K562 (cell line): ENCODE data around the gene DYRK1A. TPM values are rescaled to one million over a fixed set of nuclear protein-coding genes. Genes with fewer than 3 reads are reported as not detected.
A peak's percentile ranks its signal among the peaks of the same experiment; 100 is the strongest.

Experiments used
- ATF7 ChIP-seq: fragments of 450-650 bp; IDR thresholded peaks from 2 replicates; pipeline ENCODE4 v1.7.1; 2014; ENCODE audit warnings: mild to moderate bottlenecking, moderate library complexity
- BCLAF1 ChIP-seq, 2 experiments: fragments of 450-650 bp in 1 of 2; IDR thresholded peaks; 2 replicates each; pipeline ENCODE4 v1.6.1; 2011 to 2017; ENCODE audit warnings: low read depth in 2 of 2, antibody characterized with exemption in 1 of 2, borderline replicate concordance in 1 of 2, low read length in 1 of 2, mild to moderate bottlenecking in 1 of 2, mixed read lengths in 1 of 2; ENCODE audit not compliant: control insufficient read depth in 1 of 2
- BRCA1 ChIP-seq, 2 experiments: fragments of 450-650 bp in 1 of 2; sonication (generic) in 1 of 2; formaldehyde crosslinking in 1 of 2; IDR thresholded peaks; 2 replicates each; pipeline versions ENCODE4 v1.5.0 to v1.6.1; 2017 to 2020; ENCODE audit warnings: mild to moderate bottlenecking in 1 of 2, missing genetic modification reagents in 1 of 2
- CC2D1A ChIP-seq: fragments of 450-650 bp; IDR thresholded peaks from 2 replicates; pipeline ENCODE4 v1.6.1; 2017; ENCODE audit warnings: mild to moderate bottlenecking
- CHCHD3 ChIP-seq: fragments of 250-450 bp; sonication (Bioruptor Pico); IDR thresholded peaks from 2 replicates; pipeline ENCODE4 v2.1.2; 2022; ENCODE audit warnings: mild to moderate bottlenecking
- CHD4 ChIP-seq: fragments of 200-600 bp; sonication (generic); IDR thresholded peaks from 3 replicates; pipeline ENCODE4 v1.6.1; 2012; ENCODE audit warnings: low read depth, mild to moderate bottlenecking, mixed read lengths, low read length, inconsistent platforms; ENCODE audit not compliant: insufficient read depth, insufficient replicate concordance, poor library complexity, severe bottlenecking
- EP400 ChIP-seq: fragments of 450-650 bp; IDR thresholded peaks from 2 replicates; pipeline ENCODE4 v1.6.1; 2017; ENCODE audit warnings: antibody characterized with exemption, mild to moderate bottlenecking, moderate library complexity
- HMG20A ChIP-seq: fragments of 450-650 bp; formaldehyde crosslinking; conservative IDR thresholded peaks from 2 replicates; pipeline ENCODE4 v1.4.0; 2020; ENCODE audit warnings: mild to moderate bottlenecking, mixed read lengths
- KDM1A ChIP-seq, 2 experiments: fragments of 450-650 bp; IDR thresholded peaks; 2 replicates each; pipeline ENCODE4 v1.6.1; 2016; ENCODE audit warnings: mild to moderate bottlenecking in 2 of 2
- LEF1 ChIP-seq: fragments of 450-650 bp; IDR thresholded peaks from 2 replicates; pipeline ENCODE4 v1.6.1; 2016; ENCODE audit warnings: mild to moderate bottlenecking
- MIER1 ChIP-seq: fragments of 450-650 bp; IDR thresholded peaks from 2 replicates; pipeline ENCODE4 v1.6.1; 2016; ENCODE audit warnings: antibody characterized with exemption, mild to moderate bottlenecking, low read depth
- MTA3 ChIP-seq: fragments of 450-650 bp; formaldehyde crosslinking; IDR thresholded peaks from 2 replicates; pipeline ENCODE4 v1.6.1; 2017; ENCODE audit warnings: mild to moderate bottlenecking, borderline replicate concordance
- MXI1 ChIP-seq: IDR thresholded peaks from 2 replicates; pipeline ENCODE4 v1.6.1; 2011; ENCODE audit warnings: low read depth, mild to moderate bottlenecking, improper control_type of control experiment, low read length
- NFE2 ChIP-seq: IDR thresholded peaks from 2 replicates; pipeline ENCODE4 v1.6.1; 2014; ENCODE audit warnings: antibody characterized with exemption, low read depth
- RHOXF2B ChIP-seq: fragments of 250-450 bp; sonication (Bioruptor Pico); conservative IDR thresholded peaks from 2 replicates; pipeline ENCODE4 v1.5.1; 2021
- SMAD4 ChIP-seq: fragments of 250-450 bp; sonication (Bioruptor Pico); conservative IDR thresholded peaks from 2 replicates; pipeline ENCODE4 v1.8.0; 2021; ENCODE audit warnings: inconsistent platforms, mild to moderate bottlenecking, moderate library complexity
- TAL1 ChIP-seq: fragments of 450-650 bp; IDR thresholded peaks from 2 replicates; pipeline ENCODE4 v1.6.1; 2016; ENCODE audit warnings: mild to moderate bottlenecking
- TCFL5 ChIP-seq: fragments of 250-450 bp; sonication (Bioruptor Pico); conservative IDR thresholded peaks from 2 replicates; pipeline ENCODE4 v1.6.1; 2021; ENCODE audit warnings: mild to moderate bottlenecking, moderate library complexity, matching md5 sums
- ZNF134 ChIP-seq: fragments of 250-450 bp; sonication (Bioruptor Pico); conservative IDR thresholded peaks from 2 replicates; pipeline ENCODE4 v1.4.0; 2020
- ZNF23 ChIP-seq: fragments of 250-450 bp; sonication (Bioruptor Pico); IDR thresholded peaks from 2 replicates; pipeline ENCODE4 v1.4.0; 2020; ENCODE audit warnings: mild to moderate bottlenecking
- ZNF347 ChIP-seq: fragments of 450-650 bp; formaldehyde crosslinking; IDR thresholded peaks from 2 replicates; pipeline ENCODE4 v1.4.0; 2020; ENCODE audit warnings: low read depth, mild to moderate bottlenecking, moderate library complexity
- polyA plus RNA-seq, 8 experiments: library from polyadenylated mRNA; depleted of rRNA in 4 of 8; stranded (reverse) in 5 of 8; unstranded in 3 of 8; fragments of >200 nt; fragmentation: Nextera tagmentation in 2 of 8; fragmentation: Illumina TruSeq in 1 of 8; extraction: Ambion mirVana in 2 of 8; extraction: Trizol in 1 of 8; gene quantifications; 2 replicates each; pipeline versions ENCODE4 v1.2.1 to v1.2.3, GENCODE V29; 2011 to 2014; ENCODE audit warnings: inconsistent platforms in 1 of 8, missing spikeins in 1 of 8
- total RNA-seq, 7 experiments: library from RNA; depleted of rRNA in 6 of 7; stranded (reverse); fragments of >200 nt in 6 of 7; fragmentation: Illumina TruSeq in 2 of 7; extraction: Trizol in 2 of 7; gene quantifications; 2 replicates each; pipeline versions ENCODE4 v1.2.1 to v1.2.3, GENCODE V29; 2011 to 2021; ENCODE audit warnings: low replicate concordance in 1 of 7
- TF ChIP-seq, protein P1 (sequence below): sonication (generic); formaldehyde crosslinking; IDR thresholded peaks from 2 replicates; pipeline ENCODE4 v1.8.0; 2023; ENCODE audit warnings: missing genetic modification reagents, mild to moderate bottlenecking, borderline replicate concordance

DYRK1A gene
- total and polyA plus RNA-seq, 9 of the 15 experiments (the other 6 are each of a cell fraction or from before 2014, with no cell fraction given): 3.7 to 64.8 (median 42.3) TPM

DNA sequence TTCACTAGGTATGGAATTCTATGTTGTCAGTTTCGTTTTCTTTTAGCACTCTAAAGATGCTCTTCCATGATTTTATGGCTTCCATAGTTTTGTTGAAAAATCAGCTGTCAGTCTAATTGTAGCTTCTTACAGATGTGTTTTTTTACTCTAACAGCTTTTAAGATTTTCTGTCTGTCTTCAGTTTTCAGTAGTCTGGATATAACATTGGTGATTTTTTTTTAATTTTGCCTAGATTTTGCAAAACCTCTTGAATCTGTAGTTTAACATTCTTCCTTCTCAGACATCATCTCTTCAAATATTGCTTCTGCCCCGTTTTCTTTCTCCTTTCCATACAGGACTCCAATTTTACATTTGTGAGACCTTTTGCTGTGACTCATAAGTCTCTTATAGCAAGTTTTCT lies 17.9 kb upstream of the DYRK1A start (continued):
- TF ChIP-seq, protein P1, sequence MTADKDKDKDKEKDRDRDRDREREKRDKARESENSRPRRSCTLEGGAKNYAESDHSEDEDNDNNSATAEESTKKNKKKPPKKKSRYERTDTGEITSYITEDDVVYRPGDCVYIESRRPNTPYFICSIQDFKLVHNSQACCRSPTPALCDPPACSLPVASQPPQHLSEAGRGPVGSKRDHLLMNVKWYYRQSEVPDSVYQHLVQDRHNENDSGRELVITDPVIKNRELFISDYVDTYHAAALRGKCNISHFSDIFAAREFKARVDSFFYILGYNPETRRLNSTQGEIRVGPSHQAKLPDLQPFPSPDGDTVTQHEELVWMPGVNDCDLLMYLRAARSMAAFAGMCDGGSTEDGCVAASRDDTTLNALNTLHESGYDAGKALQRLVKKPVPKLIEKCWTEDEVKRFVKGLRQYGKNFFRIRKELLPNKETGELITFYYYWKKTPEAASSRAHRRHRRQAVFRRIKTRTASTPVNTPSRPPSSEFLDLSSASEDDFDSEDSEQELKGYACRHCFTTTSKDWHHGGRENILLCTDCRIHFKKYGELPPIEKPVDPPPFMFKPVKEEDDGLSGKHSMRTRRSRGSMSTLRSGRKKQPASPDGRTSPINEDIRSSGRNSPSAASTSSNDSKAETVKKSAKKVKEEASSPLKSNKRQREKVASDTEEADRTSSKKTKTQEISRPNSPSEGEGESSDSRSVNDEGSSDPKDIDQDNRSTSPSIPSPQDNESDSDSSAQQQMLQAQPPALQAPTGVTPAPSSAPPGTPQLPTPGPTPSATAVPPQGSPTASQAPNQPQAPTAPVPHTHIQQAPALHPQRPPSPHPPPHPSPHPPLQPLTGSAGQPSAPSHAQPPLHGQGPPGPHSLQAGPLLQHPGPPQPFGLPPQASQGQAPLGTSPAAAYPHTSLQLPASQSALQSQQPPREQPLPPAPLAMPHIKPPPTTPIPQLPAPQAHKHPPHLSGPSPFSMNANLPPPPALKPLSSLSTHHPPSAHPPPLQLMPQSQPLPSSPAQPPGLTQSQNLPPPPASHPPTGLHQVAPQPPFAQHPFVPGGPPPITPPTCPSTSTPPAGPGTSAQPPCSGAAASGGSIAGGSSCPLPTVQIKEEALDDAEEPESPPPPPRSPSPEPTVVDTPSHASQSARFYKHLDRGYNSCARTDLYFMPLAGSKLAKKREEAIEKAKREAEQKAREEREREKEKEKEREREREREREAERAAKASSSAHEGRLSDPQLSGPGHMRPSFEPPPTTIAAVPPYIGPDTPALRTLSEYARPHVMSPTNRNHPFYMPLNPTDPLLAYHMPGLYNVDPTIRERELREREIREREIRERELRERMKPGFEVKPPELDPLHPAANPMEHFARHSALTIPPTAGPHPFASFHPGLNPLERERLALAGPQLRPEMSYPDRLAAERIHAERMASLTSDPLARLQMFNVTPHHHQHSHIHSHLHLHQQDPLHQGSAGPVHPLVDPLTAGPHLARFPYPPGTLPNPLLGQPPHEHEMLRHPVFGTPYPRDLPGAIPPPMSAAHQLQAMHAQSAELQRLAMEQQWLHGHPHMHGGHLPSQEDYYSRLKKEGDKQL (CRISPR knock-in tag): no peak
- TF ChIP-seq ZNF23 (CRISPR knock-in tag) (no peak), HMG20A (CRISPR knock-in tag) (no peak), MXI1 (no peak), ZNF347 (CRISPR knock-in tag) (no peak), NFE2 (no peak), ZNF134 (CRISPR knock-in tag) (no peak), ATF7 (no peak), LEF1 (peak; percentile 44; the same call in 1 of the 2 replicates), CHCHD3 (no peak), RHOXF2B (CRISPR knock-in tag) (no peak), BRCA1 (IDR thresholded peaks at IDR 0.05) (no peak), BRCA1 (CRISPR knock-in tag; IDR thresholded peaks at IDR 0.05) (no peak), CC2D1A (no peak; the same call in none of the 2 replicates), MTA3 (peak; percentile 75; the same call in 1 of the 2 replicates), BCLAF1 (IDR thresholded peaks at IDR 0.05; ENCODE audit: borderline replicate concordance in 1 of 2, control insufficient read depth in 1 of 2, low read depth in 2 of 2, low read length in 1 of 2) (no peak), TAL1 (0 out of 2 replicates have a peak, but pooled peaks have one; percentile 15), CHD4 (no peak), MIER1 (no peak; the same call in 1 of the 2 replicates), SMAD4 (CRISPR knock-in tag) (no peak), TCFL5 (CRISPR knock-in tag) (no peak), KDM1A (IDR thresholded peaks at IDR 0.05) (peak; percentile 23 to 45; a peak in 1 of 4 replicates), EP400 (peak; percentile 54)
